ENCODE data around the gene TGFB2. TPM values are rescaled to one million over a fixed set of nuclear protein-coding genes. Genes with fewer than 3 reads are reported as not detected.

Gene TGFB2
- polyA plus RNA-seq (2013, experiment 1 of 4) = 3.8 TPM
- polyA plus RNA-seq (2013, experiment 2 of 4) = 3.2 TPM
- polyA plus RNA-seq (2013, experiment 3 of 4) = 4.4 TPM
- polyA plus RNA-seq (2013, experiment 4 of 4) = 5.6 TPM

GRCh38 chr1:218344814-218345672, at the start of gene TGFB2:
TSS of gene TGFB2 (plus strand) at chr1:218345336. CDS start at chr1:218346702, 1,366 bp downstream.
- H3K27me3 ChIP-seq (ENCODE audit: control insufficient read depth, insufficient read depth, low read length, poor library complexity, severe bottlenecking) = peaks cover 39% of the 10 kb centered on the region
- H3K9me3 ChIP-seq (ENCODE audit: control insufficient read depth, low read length) = no peaks in the 10 kb centered on the region
- no peaks in the 10 kb centered on the region for H3K36me3 ChIP-seq (ENCODE audit: control insufficient read depth, insufficient read depth, low read length)
- no peaks in the 10 kb centered on the region for H3K4me1 ChIP-seq (ENCODE audit: control insufficient read depth, insufficient read depth, low read length)
- peak within 1 kb of the TSS; percentile 38 for H3K4me3 ChIP-seq (ENCODE audit: insufficient read depth, low read depth, low read length)
- 13% methylated on average over 22 of the region's 22 CpGs for WGBS, 2 experiments
- no peak within 1 kb of the TSS for H3K27ac ChIP-seq (ENCODE audit: insufficient read depth, low read depth, low read length, poor library complexity, severe bottlenecking)

- Histone ChIP-seq H3K9me3 (ENCODE audit: control insufficient read depth, low read length) (no peaks in the 10 kb centered on the region), H3K4me3 (ENCODE audit: insufficient read depth, low read depth, low read length) (no peak overlapping the region), H3K27ac (ENCODE audit: insufficient read depth, low read depth, low read length, poor library complexity, severe bottlenecking) (no peak overlapping the region), H3K36me3 (ENCODE audit: control insufficient read depth, insufficient read depth, low read length) (no peaks in the 10 kb centered on the region), H3K27me3 (ENCODE audit: control insufficient read depth, insufficient read depth, low read length, poor library complexity, severe bottlenecking) (no peaks in the 10 kb centered on the region), H3K4me1 (ENCODE audit: control insufficient read depth, insufficient read depth, low read length) (no peaks in the 10 kb centered on the region)
- WGBS, 2 experiments = 94 to 96% methylated on average over 2 of the region's 2 CpGs
These were observed 49.0 kb upstream of the TGFB2 start for GRCh38 chr1:218296162-218296561.

- H3K27me3 ChIP-seq (ENCODE audit: control insufficient read depth, insufficient read depth, low read length, poor library complexity, severe bottlenecking) = no peaks in the 10 kb centered on the region
- no peak overlapping the region for H3K27ac ChIP-seq (ENCODE audit: insufficient read depth, low read depth, low read length, poor library complexity, severe bottlenecking)
- no peaks in the 10 kb centered on the region for H3K36me3 ChIP-seq (ENCODE audit: control insufficient read depth, insufficient read depth, low read length)
- 73 to 100% methylated on average over 2 of the region's 2 CpGs for WGBS, 2 experiments
- no peak overlapping the region for H3K4me3 ChIP-seq (ENCODE audit: insufficient read depth, low read depth, low read length)
- no peaks in the 10 kb centered on the region for H3K9me3 ChIP-seq (ENCODE audit: control insufficient read depth, low read length)
- H3K4me1 ChIP-seq (ENCODE audit: control insufficient read depth, insufficient read depth, low read length) = no peaks in the 10 kb centered on the region
These were observed 47.7 kb upstream of the TGFB2 start for GRCh38 chr1:218297461-218297860.

DNA sequence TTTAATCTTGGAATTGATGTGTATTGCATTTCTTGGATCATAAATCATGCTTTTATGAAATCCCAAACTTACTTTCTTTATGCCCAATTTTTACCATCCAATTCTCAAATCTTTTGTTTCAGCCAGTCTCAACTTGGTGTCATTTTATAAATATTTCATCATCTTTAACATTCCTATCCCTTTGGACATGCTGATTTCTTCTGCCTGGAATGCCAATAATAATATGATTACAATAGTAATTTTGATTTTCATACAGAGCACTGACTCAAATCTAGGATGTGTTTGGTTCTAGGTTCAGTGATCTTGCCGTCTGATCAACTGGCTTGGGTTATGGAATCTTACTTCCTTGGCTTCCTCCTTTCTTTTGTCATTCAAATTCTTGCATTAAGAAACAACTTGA, 47.3 kb upstream of the TGFB2 start:
- H3K36me3 ChIP-seq (ENCODE audit: control insufficient read depth, insufficient read depth, low read length) = no peaks in the 10 kb centered on the region
- no peaks in the 10 kb centered on the region for H3K9me3 ChIP-seq (ENCODE audit: control insufficient read depth, low read length)
- H3K4me1 ChIP-seq (ENCODE audit: control insufficient read depth, insufficient read depth, low read length) = no peaks in the 10 kb centered on the region
- no peak overlapping the region for H3K27ac ChIP-seq (ENCODE audit: insufficient read depth, low read depth, low read length, poor library complexity, severe bottlenecking)
- H3K27me3 ChIP-seq (ENCODE audit: control insufficient read depth, insufficient read depth, low read length, poor library complexity, severe bottlenecking) = no peaks in the 10 kb centered on the region
- H3K4me3 ChIP-seq (ENCODE audit: insufficient read depth, low read depth, low read length) = no peak overlapping the region
- WGBS, 2 experiments = 75 to 100% methylated on average over 1 of the region's 1 CpG

DNA sequence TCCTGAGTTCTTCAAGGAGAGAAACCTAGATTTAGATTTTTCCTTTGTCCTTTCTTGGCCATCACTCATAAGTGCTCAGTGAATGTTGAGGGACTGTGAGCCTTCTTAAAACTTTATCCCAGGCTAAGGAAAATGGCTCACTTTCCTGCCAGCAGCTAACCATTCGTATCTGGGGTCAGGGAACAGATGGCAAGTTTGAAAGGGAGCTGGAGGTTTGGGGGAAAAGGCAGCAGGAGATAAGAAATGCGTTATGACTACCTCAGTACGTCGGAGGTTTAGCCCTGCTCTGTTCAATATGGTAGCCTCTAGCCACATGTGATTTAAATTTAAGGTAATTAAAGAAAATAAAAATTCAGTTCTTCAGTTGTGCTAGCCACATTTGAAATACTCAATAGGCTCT, 46.7 kb upstream of the TGFB2 start:
- H3K27ac ChIP-seq (ENCODE audit: insufficient read depth, low read depth, low read length, poor library complexity, severe bottlenecking) = no peak overlapping the region
- no peaks in the 10 kb centered on the region for H3K9me3 ChIP-seq (ENCODE audit: control insufficient read depth, low read length)
- no peaks in the 10 kb centered on the region for H3K27me3 ChIP-seq (ENCODE audit: control insufficient read depth, insufficient read depth, low read length, poor library complexity, severe bottlenecking)
- no peaks in the 10 kb centered on the region for H3K36me3 ChIP-seq (ENCODE audit: control insufficient read depth, insufficient read depth, low read length)
- no peak overlapping the region for H3K4me3 ChIP-seq (ENCODE audit: insufficient read depth, low read depth, low read length)
- WGBS, 2 experiments = 74 to 76% methylated on average over 4 of the region's 4 CpGs
- H3K4me1 ChIP-seq (ENCODE audit: control insufficient read depth, insufficient read depth, low read length) = no peaks in the 10 kb centered on the region

DNA sequence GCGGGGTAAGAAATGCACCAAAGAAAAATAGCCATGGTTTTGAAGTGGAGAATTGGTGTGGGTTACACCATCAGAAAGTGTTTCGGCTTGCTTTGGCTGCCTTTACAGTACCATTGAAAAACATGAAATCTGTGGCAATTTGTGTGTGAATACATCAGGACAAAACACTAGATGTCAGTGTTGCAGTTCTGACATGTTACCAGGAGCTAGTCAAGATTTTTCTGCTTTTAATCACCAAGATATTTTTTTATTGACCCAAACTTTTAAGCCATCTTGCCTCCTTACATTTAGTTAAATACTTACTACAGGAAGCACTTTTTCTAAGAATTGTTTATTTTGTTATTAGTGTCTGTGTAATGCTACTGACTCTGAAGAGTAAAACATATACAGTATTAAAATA, 45.7 kb upstream of the TGFB2 start:
- Histone ChIP-seq H3K27ac (ENCODE audit: insufficient read depth, low read depth, low read length, poor library complexity, severe bottlenecking) (no peak overlapping the region), H3K27me3 (ENCODE audit: control insufficient read depth, insufficient read depth, low read length, poor library complexity, severe bottlenecking) (no peaks in the 10 kb centered on the region), H3K9me3 (ENCODE audit: control insufficient read depth, low read length) (no peaks in the 10 kb centered on the region), H3K4me1 (ENCODE audit: control insufficient read depth, insufficient read depth, low read length) (no peaks in the 10 kb centered on the region), H3K36me3 (ENCODE audit: control insufficient read depth, insufficient read depth, low read length) (no peaks in the 10 kb centered on the region), H3K4me3 (ENCODE audit: insufficient read depth, low read depth, low read length) (no peak overlapping the region)
- 68 to 71% methylated on average over 2 of the region's 2 CpGs for WGBS, 2 experiments

DNA sequence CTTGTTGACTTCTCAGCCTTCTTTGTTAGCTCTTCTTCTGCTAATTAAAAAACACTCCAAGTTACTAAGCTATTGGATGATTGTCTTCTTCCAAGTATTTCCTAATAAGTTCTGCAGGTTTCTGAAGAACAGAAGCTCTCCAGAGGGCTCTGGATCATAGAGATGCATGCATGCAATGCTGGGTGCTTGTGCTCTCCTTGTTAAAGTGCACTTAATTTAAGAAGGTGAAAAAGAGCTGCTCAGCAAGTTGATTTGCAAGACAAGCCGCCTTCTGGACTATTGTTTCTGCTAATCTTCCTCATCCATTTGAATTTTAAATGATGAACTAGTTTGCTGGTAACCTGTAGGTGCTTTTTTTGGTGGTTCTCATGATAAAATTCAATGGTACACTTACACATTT, 43.9 kb upstream of the TGFB2 start:
- H3K27ac ChIP-seq (ENCODE audit: insufficient read depth, low read depth, low read length, poor library complexity, severe bottlenecking) = no peak overlapping the region
- H3K9me3 ChIP-seq (ENCODE audit: control insufficient read depth, low read length) = no peaks in the 10 kb centered on the region
- H3K4me1 ChIP-seq (ENCODE audit: control insufficient read depth, insufficient read depth, low read length) = peaks cover 6% of the 10 kb centered on the region
- WGBS, 2 experiments = 0 to 10% methylated on average over 1 of the region's 1 CpG
- no peaks in the 10 kb centered on the region for H3K36me3 ChIP-seq (ENCODE audit: control insufficient read depth, insufficient read depth, low read length)
- no peaks in the 10 kb centered on the region for H3K27me3 ChIP-seq (ENCODE audit: control insufficient read depth, insufficient read depth, low read length, poor library complexity, severe bottlenecking)
- H3K4me3 ChIP-seq (ENCODE audit: insufficient read depth, low read depth, low read length) = no peak overlapping the region

- H3K27me3 ChIP-seq (ENCODE audit: control insufficient read depth, insufficient read depth, low read length, poor library complexity, severe bottlenecking) = no peaks in the 10 kb centered on the region
- no peaks in the 10 kb centered on the region for H3K9me3 ChIP-seq (ENCODE audit: control insufficient read depth, low read length)
- WGBS, 2 experiments = 91 to 98% methylated on average over 3 of the region's 3 CpGs
- no peaks in the 10 kb centered on the region for H3K36me3 ChIP-seq (ENCODE audit: control insufficient read depth, insufficient read depth, low read length)
- no peak overlapping the region for H3K27ac ChIP-seq (ENCODE audit: insufficient read depth, low read depth, low read length, poor library complexity, severe bottlenecking)
- H3K4me1 ChIP-seq (ENCODE audit: control insufficient read depth, insufficient read depth, low read length) = peaks cover 6% of the 10 kb centered on the region
- no peak overlapping the region for H3K4me3 ChIP-seq (ENCODE audit: insufficient read depth, low read depth, low read length)
These were observed 43.0 kb upstream of the TGFB2 start for GRCh38 chr1:218302155-218302554.

DNA sequence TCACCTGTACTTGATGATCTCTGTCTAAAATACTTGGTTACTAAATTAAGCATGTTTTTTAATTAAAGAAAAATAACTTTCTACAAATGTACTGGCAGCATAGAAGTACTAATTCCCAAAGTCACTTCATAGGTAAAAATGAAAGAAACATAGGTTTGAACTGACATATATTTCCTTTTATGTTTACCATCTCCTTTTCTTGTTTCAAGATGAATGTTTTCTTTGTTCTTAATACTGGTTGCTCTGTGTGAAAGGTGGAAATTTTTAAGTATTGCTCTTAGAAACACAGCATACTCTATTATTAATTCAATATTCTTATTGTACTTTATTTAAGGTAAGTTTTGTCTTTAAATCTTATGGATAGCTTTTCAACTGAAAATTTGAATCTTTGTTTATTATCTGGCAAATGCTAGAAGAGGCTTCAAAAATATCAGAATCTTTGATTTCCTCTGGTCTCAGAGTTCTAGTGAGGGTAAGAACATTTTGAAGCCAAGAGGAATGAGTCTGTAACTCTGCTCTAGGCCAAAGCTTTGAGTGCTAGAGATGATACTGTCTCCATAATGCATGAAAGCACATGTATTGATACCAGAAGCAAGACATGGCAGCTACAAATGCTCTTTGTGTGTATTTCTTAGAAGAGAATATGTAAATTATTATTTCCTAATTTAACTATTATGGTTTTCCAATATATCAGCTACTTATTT, 41.8 kb upstream of the TGFB2 start:
- H3K4me1 ChIP-seq (ENCODE audit: control insufficient read depth, insufficient read depth, low read length) = peaks cover 6% of the 10 kb centered on the region
- no peaks in the 10 kb centered on the region for H3K27me3 ChIP-seq (ENCODE audit: control insufficient read depth, insufficient read depth, low read length, poor library complexity, severe bottlenecking)
- no peak overlapping the region for H3K4me3 ChIP-seq (ENCODE audit: insufficient read depth, low read depth, low read length)
- no peaks in the 10 kb centered on the region for H3K36me3 ChIP-seq (ENCODE audit: control insufficient read depth, insufficient read depth, low read length)
- no peak overlapping the region for H3K27ac ChIP-seq (ENCODE audit: insufficient read depth, low read depth, low read length, poor library complexity, severe bottlenecking)
- no peaks in the 10 kb centered on the region for H3K9me3 ChIP-seq (ENCODE audit: control insufficient read depth, low read length)

DNA sequence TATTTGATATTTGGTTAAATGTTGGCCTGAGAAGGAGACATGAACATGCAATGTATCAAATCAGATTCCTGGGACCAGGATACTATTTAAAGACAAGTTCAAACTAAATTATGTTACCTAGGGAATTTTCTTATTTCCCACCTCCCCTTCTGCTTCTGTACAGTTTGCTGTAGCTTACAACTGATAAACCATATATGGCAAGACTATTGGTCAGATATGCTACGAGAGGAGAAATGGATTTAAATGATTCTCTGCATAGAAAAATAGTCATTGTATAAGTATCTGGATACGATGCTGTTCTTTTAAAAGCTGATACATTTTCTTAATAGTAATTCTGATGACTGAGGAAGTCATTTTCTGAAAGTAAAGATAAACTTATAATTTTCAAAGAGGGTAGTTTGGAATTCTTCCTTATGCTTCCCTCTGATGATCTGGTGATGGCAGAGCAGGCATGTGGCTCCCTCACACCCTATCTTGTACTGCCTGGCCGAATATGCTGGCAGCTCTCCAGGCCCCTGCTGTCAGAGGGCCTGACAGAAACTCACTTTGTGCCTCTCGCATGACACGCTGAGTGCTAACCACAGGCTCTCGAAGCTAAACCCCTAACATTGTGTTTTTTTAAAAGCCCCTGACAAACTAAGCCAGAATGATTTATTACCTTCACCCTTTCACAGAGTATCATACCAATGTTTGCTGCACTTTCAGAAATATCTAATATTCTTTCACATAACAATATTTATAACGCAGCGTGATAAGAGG, 40.7 kb upstream of the TGFB2 start:
- no peak overlapping the region for H3K4me3 ChIP-seq (ENCODE audit: insufficient read depth, low read depth, low read length)
- no peaks in the 10 kb centered on the region for H3K9me3 ChIP-seq (ENCODE audit: control insufficient read depth, low read length)
- WGBS, 2 experiments = 60 to 62% methylated on average over 8 of the region's 8 CpGs
- H3K36me3 ChIP-seq (ENCODE audit: control insufficient read depth, insufficient read depth, low read length) = no peaks in the 10 kb centered on the region
- no peaks in the 10 kb centered on the region for H3K27me3 ChIP-seq (ENCODE audit: control insufficient read depth, insufficient read depth, low read length, poor library complexity, severe bottlenecking)
- no peak overlapping the region for H3K27ac ChIP-seq (ENCODE audit: insufficient read depth, low read depth, low read length, poor library complexity, severe bottlenecking)
- H3K4me1 ChIP-seq (ENCODE audit: control insufficient read depth, insufficient read depth, low read length) = peaks cover 6% of the 10 kb centered on the region
